Mesothelial cell of epicardium (in vitro differentiated cells): Measurements from ENCODE around the gene FAM124B. TPM values are rescaled to one million over a fixed set of nuclear protein-coding genes. Genes with fewer than 3 reads are reported as not detected.

Source experiments
- DNase-seq, 2 experiments: peaks; one replicate each; pipeline ENCODE4 v3.0.0; 2021; ENCODE audit warnings: low spot score in 2 of 2; ENCODE audit not compliant: unreplicated experiment in 2 of 2
- H3K27ac Mint-ChIP-seq: 2 replicates; pipeline ENCODE4 v1.8.0; 2021; ENCODE audit warnings: mixed read lengths
- H3K27me3 Mint-ChIP-seq: 2 replicates; pipeline ENCODE4 v1.8.0; 2021; ENCODE audit warnings: low read depth, mixed read lengths
- H3K36me3 Mint-ChIP-seq: 2 replicates; pipeline ENCODE4 v1.8.0; 2021; ENCODE audit warnings: mixed read lengths
- H3K4me1 Mint-ChIP-seq: 2 replicates; pipeline ENCODE4 v1.8.0; 2021; ENCODE audit warnings: mixed read lengths
- H3K4me3 Mint-ChIP-seq: 2 replicates; pipeline ENCODE4 v1.8.0; 2021; ENCODE audit warnings: mild to moderate bottlenecking, moderate library complexity, mixed read lengths
- H3K9me3 Mint-ChIP-seq: 2 replicates; pipeline ENCODE4 v1.8.0; 2021; ENCODE audit warnings: mixed read lengths
- total RNA-seq: library from RNA; stranded (reverse); gene quantifications from 3 replicates; pipeline ENCODE4 v1.2.1, GENCODE V29; 2021
- TF ChIP-seq, protein P1 (sequence below): fragments of 200-600 bp; sonication (generic); IDR thresholded peaks from one replicate; pipeline ENCODE4 v1.5.0; 2021; ENCODE audit warnings: antibody characterized with exemption; ENCODE audit not compliant: unreplicated experiment

FAM124B gene
- total RNA-seq, 1 donor from 2014 or later = not detected

DNA sequence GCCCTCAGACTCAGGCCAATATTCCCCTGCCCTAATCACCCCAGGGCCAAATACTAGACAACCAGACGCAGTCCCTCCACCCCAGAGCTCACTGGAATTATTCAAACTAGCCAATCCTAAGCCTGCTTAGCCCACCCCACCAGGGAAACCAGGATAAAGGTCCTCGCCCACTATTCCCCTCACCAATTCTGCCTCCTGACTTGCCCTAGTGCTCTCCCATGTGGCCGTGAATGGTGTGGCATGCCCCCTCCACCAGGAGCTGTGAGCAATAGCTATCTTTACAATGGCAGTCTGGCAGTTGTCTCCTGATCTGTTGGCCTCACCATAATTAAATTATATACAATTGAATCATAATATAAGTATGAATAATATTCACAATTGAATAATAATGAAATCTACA, 42.3 kb downstream of the FAM124B start:
- Mint-ChIP-seq H3K27ac (no peak overlapping the region), H3K9me3 (no peaks in the 10 kb centered on the region), H3K4me1 (no peaks in the 10 kb centered on the region), H3K27me3 (peaks cover 10% of the 10 kb centered on the region), H3K36me3 (no peaks in the 10 kb centered on the region), H3K4me3 (no peak overlapping the region)
- DNase-seq = no peak
- TF ChIP-seq, protein P1, sequence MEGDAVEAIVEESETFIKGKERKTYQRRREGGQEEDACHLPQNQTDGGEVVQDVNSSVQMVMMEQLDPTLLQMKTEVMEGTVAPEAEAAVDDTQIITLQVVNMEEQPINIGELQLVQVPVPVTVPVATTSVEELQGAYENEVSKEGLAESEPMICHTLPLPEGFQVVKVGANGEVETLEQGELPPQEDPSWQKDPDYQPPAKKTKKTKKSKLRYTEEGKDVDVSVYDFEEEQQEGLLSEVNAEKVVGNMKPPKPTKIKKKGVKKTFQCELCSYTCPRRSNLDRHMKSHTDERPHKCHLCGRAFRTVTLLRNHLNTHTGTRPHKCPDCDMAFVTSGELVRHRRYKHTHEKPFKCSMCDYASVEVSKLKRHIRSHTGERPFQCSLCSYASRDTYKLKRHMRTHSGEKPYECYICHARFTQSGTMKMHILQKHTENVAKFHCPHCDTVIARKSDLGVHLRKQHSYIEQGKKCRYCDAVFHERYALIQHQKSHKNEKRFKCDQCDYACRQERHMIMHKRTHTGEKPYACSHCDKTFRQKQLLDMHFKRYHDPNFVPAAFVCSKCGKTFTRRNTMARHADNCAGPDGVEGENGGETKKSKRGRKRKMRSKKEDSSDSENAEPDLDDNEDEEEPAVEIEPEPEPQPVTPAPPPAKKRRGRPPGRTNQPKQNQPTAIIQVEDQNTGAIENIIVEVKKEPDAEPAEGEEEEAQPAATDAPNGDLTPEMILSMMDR = no peak

DNA sequence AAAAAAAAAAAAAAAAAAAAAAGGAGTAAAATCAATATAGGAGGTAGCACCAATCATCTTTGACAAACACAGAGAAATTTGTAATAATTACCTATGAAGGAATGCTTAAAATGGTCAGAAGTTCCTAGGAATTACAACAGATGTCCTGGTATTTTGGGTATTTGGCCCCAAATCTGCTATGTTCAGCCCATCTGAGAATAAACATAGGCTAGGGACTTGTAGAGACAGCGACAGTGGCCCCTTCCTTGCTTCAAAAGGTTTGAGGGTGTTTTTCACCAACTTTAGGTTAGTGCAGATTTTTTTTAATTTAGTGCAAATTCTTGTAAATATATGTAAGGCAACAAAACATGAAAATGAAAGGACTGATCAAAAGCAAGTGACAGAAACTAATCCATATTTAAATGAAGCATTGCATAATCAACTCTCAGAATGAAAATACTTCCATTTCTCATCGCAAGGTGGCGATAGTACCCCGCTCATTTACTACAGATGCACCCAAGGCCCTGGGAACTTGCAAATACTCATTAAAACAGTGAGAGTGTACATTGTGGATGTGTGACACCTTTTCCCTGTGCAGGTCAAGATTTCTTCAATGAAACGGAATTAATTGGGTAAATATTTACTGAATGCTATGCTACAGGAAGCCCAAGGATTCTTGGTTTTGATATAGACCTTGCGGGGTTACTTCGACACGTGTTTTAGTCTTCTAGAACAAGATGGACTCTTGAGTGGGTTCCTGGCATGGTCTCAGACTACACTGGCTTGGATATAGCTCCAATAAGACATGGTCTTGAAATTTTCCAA, 44.6 kb downstream of the FAM124B start:
- H3K4me3 Mint-ChIP-seq = no peak overlapping the region
- TF ChIP-seq, protein P1 = peak; percentile 79
- H3K27ac Mint-ChIP-seq = no peak overlapping the region
- peaks cover 13% of the 10 kb centered on the region for H3K27me3 Mint-ChIP-seq
- no peaks in the 10 kb centered on the region for H3K36me3 Mint-ChIP-seq
- no peaks in the 10 kb centered on the region for H3K4me1 Mint-ChIP-seq
- no peaks in the 10 kb centered on the region for H3K9me3 Mint-ChIP-seq
- peak in 1 of 2 experiments; percentile 56 for DNase-seq

DNA sequence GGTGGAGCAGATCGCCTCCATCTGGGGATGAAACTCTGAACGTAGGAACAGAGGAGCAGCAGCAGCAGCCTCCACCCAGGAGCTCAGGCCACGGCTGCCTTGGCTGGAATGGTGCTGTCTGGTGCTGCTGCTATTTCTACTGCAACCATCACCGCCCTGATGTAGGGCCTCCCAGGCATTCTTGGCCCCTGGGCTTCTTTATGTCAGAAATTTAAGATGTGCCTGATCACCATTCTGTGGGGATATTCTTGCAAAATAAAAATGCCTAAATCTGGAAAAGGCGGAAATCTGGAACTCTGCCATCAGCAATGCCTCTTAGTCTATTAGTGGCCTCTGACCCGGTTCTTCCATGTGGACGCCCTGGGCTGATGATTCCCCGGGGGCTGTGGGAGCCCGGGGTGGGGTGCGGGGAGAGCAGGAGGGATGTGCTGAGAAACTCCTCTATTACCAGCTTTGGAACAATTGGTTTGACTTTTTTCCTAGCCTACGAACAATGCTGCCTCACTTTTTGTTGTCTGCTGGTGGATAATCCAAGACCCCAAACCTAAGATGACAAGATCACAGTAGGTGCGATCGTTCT, 47.2 kb downstream of the FAM124B start:
- no peaks in the 10 kb centered on the region for H3K36me3 Mint-ChIP-seq
- H3K27ac Mint-ChIP-seq = no peak overlapping the region
- no peaks in the 10 kb centered on the region for H3K4me1 Mint-ChIP-seq
- peaks cover 12% of the 10 kb centered on the region for H3K27me3 Mint-ChIP-seq
- TF ChIP-seq, protein P1 = no peak
- no peaks in the 10 kb centered on the region for H3K9me3 Mint-ChIP-seq
- no peak overlapping the region for H3K4me3 Mint-ChIP-seq
- no peak for DNase-seq

DNA sequence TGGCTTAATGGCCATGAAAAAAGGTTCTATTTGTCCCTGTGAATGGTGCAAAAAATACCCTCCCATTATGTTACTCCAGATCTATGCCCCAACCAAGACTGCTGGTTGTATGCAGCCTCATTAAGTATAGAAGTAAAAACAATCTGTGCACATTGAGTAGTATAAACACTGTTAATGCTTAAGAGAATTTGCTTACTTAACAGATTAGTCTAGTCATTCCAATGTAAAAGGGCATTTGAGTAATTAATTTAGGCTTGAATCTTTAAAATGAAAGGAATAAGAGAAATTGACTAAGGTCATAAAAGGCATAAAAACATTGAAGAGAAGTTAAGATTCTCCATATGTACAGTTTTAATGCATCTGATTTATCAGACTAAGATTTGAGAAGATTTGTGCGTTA, 51.2 kb downstream of the FAM124B start:
- Mint-ChIP-seq H3K9me3 (peaks cover 5% of the 10 kb centered on the region), H3K27me3 (peaks cover 10% of the 10 kb centered on the region), H3K36me3 (no peaks in the 10 kb centered on the region), H3K4me1 (peaks cover 8% of the 10 kb centered on the region), H3K27ac (no peak overlapping the region), H3K4me3 (no peak overlapping the region)
- DNase-seq = no peak
- TF ChIP-seq, protein P1 = no peak

DNA sequence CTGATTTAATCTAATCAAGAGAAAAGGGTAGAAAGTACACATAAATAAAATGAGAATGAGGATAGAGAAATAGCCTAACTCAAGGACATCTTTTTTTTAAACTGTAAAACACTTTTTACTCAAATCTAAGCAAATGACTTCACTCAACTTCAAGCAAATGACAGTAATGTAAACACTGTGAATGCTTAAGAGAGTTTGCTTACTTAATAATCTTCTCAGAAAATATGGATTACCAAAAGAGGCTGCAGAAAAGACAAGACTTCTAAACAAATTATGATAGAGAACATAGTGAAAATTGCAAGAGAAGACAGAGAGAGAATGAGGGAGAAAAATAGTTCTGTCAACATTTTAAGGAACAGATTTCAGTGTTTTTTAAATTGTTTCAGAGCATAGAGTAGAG, 52.5 kb downstream of the FAM124B start:
- TF ChIP-seq, protein P1 = no peak
- Mint-ChIP-seq H3K9me3 (peaks cover 7% of the 10 kb centered on the region), H3K4me1 (peaks cover 8% of the 10 kb centered on the region), H3K27me3 (peaks cover 1% of the 10 kb centered on the region), H3K4me3 (no peak overlapping the region), H3K27ac (no peak overlapping the region), H3K36me3 (no peaks in the 10 kb centered on the region)
- DNase-seq = no peak
